ENCODE results near the gene CSRNP3.

GRCh38 chr2:165427686-165428085, 41.8 kb upstream of the CSRNP3 start:
- TF ChIP-seq CTCF (IDR thresholded peaks at IDR 0.05) (no peak), POLR2AphosphoS5 (IDR thresholded peaks at IDR 0.05) (no peak), POLR2A (IDR thresholded peaks at IDR 0.05) (no peak)

Measured in sigmoid colon (tissue), 4 donors.